HG02943 (cell line): ENCODE data around the gene ADGRL3.

Experiments
- ATAC-seq: cut with Tn5 transposase; IDR thresholded peaks from one replicate; pipeline ENCODE4 v1.9.1; 2021; ENCODE audit warnings: mild to moderate bottlenecking, low read depth, moderate library complexity; ENCODE audit not compliant: unreplicated experiment

The ADGRL3 gene

GRCh38 chr4:61407642-61408618 lies 207.8 kb downstream of the ADGRL3 start:
- no peak for ATAC-seq

GRCh38 chr4:61408861-61409260 lies 208.7 kb downstream of the ADGRL3 start:
- ATAC-seq, result no peak

GRCh38 chr4:61411241-61411640 lies 211.1 kb downstream of the ADGRL3 start:
- ATAC-seq, result no peak

GRCh38 chr4:61425315-61425714 lies 225.2 kb downstream of the ADGRL3 start:
- no peak for ATAC-seq

GRCh38 chr4:61426229-61426628 lies 226.1 kb downstream of the ADGRL3 start:
- no peak for ATAC-seq

- ATAC-seq, result no peak
These were observed 227.1 kb downstream of the ADGRL3 start for GRCh38 chr4:61427099-61427817.

- ATAC-seq, result no peak
These were observed 227.8 kb downstream of the ADGRL3 start for GRCh38 chr4:61427818-61428495.

- no peak for ATAC-seq
These were observed 228.8 kb downstream of the ADGRL3 start for GRCh38 chr4:61428950-61429349.

GRCh38 chr4:61431131-61431530 lies 231.0 kb downstream of the ADGRL3 start:
- ATAC-seq, result no peak

- no peak for ATAC-seq
These were observed 237.8 kb downstream of the ADGRL3 start for GRCh38 chr4:61437923-61438322.

GRCh38 chr4:61440321-61440720 lies 240.2 kb downstream of the ADGRL3 start:
- no peak for ATAC-seq

GRCh38 chr4:61442936-61443335 lies 242.8 kb downstream of the ADGRL3 start:
- no peak for ATAC-seq

GRCh38 chr4:61443813-61444510 lies 243.8 kb downstream of the ADGRL3 start:
- no peak for ATAC-seq

GRCh38 chr4:61445374-61446063 lies 245.4 kb downstream of the ADGRL3 start:
- no peak for ATAC-seq

GRCh38 chr4:61446941-61447340 lies 246.8 kb downstream of the ADGRL3 start:
- ATAC-seq, result no peak

- no peak for ATAC-seq
These were observed 247.8 kb downstream of the ADGRL3 start for GRCh38 chr4:61447918-61448317.

- ATAC-seq, result no peak
These were observed 251.8 kb downstream of the ADGRL3 start for GRCh38 chr4:61451935-61452334.

- no peak for ATAC-seq
These were observed 261.8 kb downstream of the ADGRL3 start for GRCh38 chr4:61461956-61462355.

- ATAC-seq, result no peak
These were observed 262.6 kb downstream of the ADGRL3 start for GRCh38 chr4:61462451-61463326.
